BE2C (cell line): Measurements from ENCODE around the gene SHCBP1L. TPM values are rescaled to one million over a fixed set of nuclear protein-coding genes. Genes with fewer than 3 reads are reported as not detected.

ENCODE experiments used
- DNase-seq: peaks from one replicate; pipeline ENCODE4 v3.0.0-alpha.2; 2020
- H3K27me3 ChIP-seq: fragments of 250-450 bp; sonication (Bioruptor Pico); 2 replicates; pipeline ENCODE4 v1.5.1; 2020; ENCODE audit warnings: mild to moderate bottlenecking
- H3K36me3 ChIP-seq: fragments of 250-450 bp; sonication (Bioruptor Pico); 2 replicates; pipeline ENCODE4 v1.5.1; 2020; ENCODE audit warnings: mild to moderate bottlenecking
- H3K4me1 ChIP-seq: fragments of 250-450 bp; sonication (Bioruptor Pico); 2 replicates; pipeline ENCODE4 v1.5.1; 2020
- H3K4me3 ChIP-seq: 2 replicates; pipeline ENCODE4 v1.5.1; 2011; ENCODE audit warnings: low read depth, low read length
- H3K9me3 ChIP-seq: fragments of 250-450 bp; sonication (Bioruptor Pico); 2 replicates; pipeline ENCODE4 v1.5.1; 2020
- polyA plus RNA-seq: library from polyadenylated mRNA; unstranded; fragments of >200 nt; gene quantifications from one replicate; pipeline ENCODE4 v1.2.1, GENCODE V29; 2012; ENCODE audit warnings: low read depth, missing spikeins; ENCODE audit not compliant: insufficient read length, insufficient read depth
- TF ChIP-seq, protein P1 (sequence below): IDR thresholded peaks from 2 replicates; pipeline ENCODE4 v1.5.1; 2012; ENCODE audit warnings: mild to moderate bottlenecking, low read depth, low read length

The SHCBP1L gene
- polyA plus RNA-seq = not detected

DNA sequence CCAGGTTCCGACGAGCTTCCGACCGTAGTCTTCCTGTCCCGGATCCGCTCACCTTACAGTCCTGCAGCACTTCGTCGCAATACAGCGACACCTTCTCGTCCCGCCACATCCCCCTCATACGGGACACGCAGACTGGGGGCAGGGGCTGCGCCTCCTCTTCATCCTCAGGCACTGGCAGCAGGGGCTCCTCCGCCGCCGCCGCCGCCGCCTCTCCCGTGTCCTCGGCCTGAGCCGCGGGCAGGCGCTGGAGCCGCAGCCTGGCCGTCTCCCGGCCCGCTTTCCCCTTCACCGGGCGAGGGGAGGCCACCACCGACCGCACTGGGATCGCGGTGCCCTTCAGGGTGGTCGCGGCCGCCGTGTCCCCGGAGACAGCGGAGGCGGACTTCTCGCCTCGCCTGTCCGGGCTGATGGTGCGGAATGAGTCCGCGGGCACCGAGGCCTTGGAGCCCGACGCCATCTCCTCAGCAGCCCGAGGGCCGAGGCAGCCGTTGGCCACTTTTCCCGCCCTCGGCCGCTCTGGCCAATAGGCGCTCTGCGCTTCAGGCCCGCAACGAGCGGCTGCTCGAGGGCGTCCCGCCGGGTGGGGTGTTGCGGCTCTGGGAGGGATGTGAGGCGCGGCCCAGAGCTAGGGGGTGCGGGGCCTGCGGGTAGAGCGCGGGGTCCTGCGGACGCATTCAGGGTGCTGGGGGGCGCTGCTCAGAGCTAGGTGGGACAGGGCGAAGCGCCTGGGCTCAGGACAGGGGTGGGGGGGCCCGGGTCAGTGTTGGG, at the start of gene SHCBP1L:
Gene SHCBP1L (minus strand): TSS at position 490 of the 768 bp plus-strand sequence. CDS start 33 bp downstream, at position 457.
- TF ChIP-seq, protein P1, sequence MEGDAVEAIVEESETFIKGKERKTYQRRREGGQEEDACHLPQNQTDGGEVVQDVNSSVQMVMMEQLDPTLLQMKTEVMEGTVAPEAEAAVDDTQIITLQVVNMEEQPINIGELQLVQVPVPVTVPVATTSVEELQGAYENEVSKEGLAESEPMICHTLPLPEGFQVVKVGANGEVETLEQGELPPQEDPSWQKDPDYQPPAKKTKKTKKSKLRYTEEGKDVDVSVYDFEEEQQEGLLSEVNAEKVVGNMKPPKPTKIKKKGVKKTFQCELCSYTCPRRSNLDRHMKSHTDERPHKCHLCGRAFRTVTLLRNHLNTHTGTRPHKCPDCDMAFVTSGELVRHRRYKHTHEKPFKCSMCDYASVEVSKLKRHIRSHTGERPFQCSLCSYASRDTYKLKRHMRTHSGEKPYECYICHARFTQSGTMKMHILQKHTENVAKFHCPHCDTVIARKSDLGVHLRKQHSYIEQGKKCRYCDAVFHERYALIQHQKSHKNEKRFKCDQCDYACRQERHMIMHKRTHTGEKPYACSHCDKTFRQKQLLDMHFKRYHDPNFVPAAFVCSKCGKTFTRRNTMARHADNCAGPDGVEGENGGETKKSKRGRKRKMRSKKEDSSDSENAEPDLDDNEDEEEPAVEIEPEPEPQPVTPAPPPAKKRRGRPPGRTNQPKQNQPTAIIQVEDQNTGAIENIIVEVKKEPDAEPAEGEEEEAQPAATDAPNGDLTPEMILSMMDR = no peak
- Histone ChIP-seq H3K4me1 (no peaks in the 10 kb centered on the region), H3K4me3 (no peak within 1 kb of the TSS), H3K27me3 (no peaks in the 10 kb centered on the region), H3K36me3 (no peaks in the 10 kb centered on the region), H3K9me3 (no peaks in the 10 kb centered on the region)
- DNase-seq = no peak

DNA sequence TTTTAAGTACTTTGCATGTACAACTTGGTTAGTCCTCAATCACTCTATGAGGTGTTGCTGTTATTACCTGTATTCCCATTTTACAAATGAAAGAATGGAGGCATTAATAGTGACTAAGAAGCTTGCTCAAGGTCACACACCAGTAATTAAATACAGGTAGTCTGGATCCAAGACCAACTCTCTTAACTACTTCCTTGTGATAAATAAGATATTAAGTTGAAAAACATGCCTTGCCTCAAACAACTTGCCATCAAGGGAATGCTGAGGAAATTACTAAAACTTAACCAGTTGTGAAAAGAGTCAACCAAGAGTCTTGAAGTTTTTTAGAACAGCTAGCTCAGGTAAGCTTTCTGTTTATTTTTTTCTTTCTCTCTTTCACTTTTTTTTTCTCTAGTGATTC, 49.3 kb upstream of the SHCBP1L start:
- H3K4me1 ChIP-seq = 0 out of 2 replicates have a peak, but pooled peaks cover 4% of the 10 kb centered on the region
- no peaks in the 10 kb centered on the region for H3K36me3 ChIP-seq
- TF ChIP-seq, protein P1 = no peak
- H3K4me3 ChIP-seq = no peak overlapping the region
- no peaks in the 10 kb centered on the region for H3K9me3 ChIP-seq
- no peaks in the 10 kb centered on the region for H3K27me3 ChIP-seq
- DNase-seq = no peak

DNA sequence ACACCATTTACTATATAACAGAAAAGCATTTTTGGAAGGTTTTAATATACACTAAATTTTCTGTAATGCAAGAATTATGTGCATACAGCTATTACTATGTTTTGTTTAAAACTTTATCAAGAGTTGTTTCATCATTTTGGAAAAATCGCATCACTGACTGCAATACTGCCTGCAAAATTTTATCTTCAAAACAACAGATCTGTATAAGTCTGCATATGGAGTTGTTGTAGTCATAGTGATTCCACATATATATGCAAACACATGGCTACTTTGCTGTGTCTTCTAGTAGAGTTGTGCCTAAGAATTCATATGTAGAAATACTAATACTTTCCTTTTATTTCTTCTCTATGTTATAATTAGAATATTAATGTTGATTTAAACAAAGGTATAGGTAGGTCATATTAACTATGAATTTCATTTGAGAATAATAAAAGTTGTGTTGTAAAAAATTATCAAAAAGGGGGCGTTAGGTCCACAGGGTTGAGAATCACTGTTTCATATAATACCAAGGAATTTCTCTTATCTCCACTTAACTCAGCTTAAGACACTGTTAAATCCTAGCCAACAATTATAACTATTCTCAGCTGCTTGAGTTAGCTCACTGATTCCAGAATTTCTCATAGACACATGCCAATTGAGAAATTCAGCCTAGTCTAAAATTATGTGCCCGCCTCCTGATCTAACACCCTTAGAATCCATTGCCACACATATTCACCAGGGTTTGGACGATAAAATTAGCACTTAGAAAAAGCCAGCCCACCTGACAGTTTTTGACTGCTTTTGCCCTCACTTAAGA, 47.4 kb upstream of the SHCBP1L start:
- TF ChIP-seq, protein P1 = no peak
- DNase-seq = no peak
- Histone ChIP-seq H3K27me3 (no peaks in the 10 kb centered on the region), H3K36me3 (no peaks in the 10 kb centered on the region), H3K9me3 (no peaks in the 10 kb centered on the region), H3K4me3 (no peak overlapping the region), H3K4me1 (0 out of 2 replicates have a peak, but pooled peaks cover 4% of the 10 kb centered on the region)

DNA sequence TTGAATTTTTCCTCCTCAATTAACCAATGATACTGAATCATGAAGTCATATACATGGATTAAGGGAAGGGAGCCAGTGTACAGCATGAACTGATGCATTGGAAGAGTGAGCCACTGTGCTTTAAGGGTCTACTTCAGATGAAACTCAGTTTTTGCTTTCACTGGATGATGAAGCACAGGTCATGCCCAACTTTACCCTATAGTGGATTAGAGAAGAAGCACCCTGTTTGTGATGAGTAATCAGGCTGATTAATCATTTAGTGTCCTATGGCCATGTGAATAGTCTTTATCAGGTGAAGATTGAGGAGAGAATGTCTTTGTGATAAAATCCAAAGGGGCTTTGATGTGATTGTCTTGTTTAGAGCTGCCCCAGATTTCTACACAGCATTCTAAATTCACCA, 45.5 kb upstream of the SHCBP1L start:
- H3K9me3 ChIP-seq = no peaks in the 10 kb centered on the region
- no peaks in the 10 kb centered on the region for H3K27me3 ChIP-seq
- TF ChIP-seq, protein P1 = no peak
- H3K4me3 ChIP-seq = no peak overlapping the region
- DNase-seq = no peak
- no peaks in the 10 kb centered on the region for H3K4me1 ChIP-seq
- H3K36me3 ChIP-seq = no peaks in the 10 kb centered on the region

DNA sequence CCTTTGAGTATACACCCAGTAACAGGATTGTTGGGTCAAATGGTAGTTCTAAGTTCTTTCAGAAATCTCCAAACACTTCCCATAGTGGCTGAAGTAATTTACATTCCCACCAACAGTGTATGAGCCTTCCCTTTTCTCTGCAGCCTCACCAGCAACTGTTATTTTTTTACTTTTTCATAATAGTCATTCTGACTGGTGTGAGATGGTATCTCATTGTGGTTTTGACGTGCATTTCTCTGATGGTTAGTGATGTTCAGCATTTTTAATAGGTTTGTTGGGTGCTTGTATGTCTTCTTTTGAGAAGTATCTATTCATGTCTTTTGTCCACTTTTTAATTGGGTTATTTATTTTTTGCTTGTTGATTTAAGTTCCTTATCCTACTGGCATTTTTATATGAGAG, 43.9 kb upstream of the SHCBP1L start:
- no peaks in the 10 kb centered on the region for H3K4me1 ChIP-seq
- TF ChIP-seq, protein P1 = no peak
- H3K27me3 ChIP-seq = no peaks in the 10 kb centered on the region
- H3K36me3 ChIP-seq = no peaks in the 10 kb centered on the region
- H3K9me3 ChIP-seq = no peaks in the 10 kb centered on the region
- H3K4me3 ChIP-seq = no peak overlapping the region
- no peak for DNase-seq

DNA sequence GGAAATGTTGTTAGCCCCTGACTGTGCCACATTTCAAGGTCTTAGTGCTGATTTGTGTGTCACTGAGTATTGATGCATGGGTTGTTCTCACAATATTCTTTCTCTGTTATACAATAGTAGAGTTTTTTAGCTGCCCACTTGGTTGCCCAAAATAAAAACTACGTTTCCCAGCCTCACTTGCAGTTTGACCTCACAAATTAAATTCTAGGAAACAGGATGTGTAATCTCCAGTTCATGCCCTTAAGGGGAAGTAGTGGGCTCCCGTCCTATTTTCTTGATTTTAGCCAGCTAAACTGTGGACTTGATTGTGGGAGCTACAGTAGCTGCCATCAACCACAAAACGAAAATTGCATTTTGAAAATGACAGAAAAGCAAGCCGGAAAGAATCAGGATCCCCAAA, 42.9 kb upstream of the SHCBP1L start:
- no peaks in the 10 kb centered on the region for H3K27me3 ChIP-seq
- no peak overlapping the region for H3K4me3 ChIP-seq
- no peaks in the 10 kb centered on the region for H3K4me1 ChIP-seq
- no peaks in the 10 kb centered on the region for H3K9me3 ChIP-seq
- TF ChIP-seq, protein P1 = peak; percentile 2; the same call in 1 of the 2 replicates
- no peak for DNase-seq
- no peaks in the 10 kb centered on the region for H3K36me3 ChIP-seq
